Measurements from ENCODE around the gene TXN.

Gene TXN

DNA sequence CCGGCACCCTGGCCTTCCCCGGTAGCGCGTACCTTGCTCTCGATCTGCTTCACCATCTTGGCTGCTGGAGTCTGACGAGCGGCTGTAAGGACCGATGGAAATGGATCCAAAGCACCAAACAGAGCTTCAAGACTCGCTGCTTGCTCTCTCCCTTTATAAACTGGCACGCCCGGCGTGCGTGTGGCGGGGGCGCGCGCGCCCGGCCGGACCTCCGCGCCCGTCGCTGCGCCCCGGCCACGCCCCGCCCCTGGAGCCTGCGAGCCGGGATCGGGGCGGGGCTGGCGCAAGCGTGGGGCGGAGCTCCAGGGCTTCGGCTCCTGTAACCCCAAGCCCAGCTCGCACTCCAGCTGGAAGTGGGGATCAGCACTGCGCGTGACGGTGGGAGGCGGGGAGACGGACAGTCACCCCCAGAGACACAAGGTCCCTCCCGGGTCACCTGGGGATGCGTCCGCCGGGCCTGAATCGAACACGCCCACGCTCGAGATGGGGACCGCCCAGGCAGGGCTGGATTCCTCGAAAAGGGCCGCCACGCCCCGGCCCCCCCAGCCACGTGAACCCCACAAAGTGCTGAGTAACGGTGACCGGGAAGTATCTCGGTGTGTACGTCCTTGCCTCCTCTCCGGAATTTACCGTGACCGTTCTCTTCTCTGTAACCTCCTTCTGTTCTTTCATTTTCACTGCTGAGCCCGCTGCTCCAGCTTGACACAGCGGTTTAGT lies at the start of gene TXN:
TXN (minus strand) TSS at position 128 of the 717 bp plus-strand sequence; CDS start at position 56, 72 bp downstream.
- in situ Hi-C loops (cut with HindIII; ENCODE audit: low pct_unique_long_range_greater_than_20kb, low sequenced_read_pairs) = no loop called here
- peak; percentile 77 to 95 for DNase-seq (ENCODE audit: low read depth in 1 of 2, low spot score in 1 of 2)
- no peak for TF ChIP-seq JUND (IDR thresholded peaks at IDR 0.05; ENCODE audit: low read depth)

DNA sequence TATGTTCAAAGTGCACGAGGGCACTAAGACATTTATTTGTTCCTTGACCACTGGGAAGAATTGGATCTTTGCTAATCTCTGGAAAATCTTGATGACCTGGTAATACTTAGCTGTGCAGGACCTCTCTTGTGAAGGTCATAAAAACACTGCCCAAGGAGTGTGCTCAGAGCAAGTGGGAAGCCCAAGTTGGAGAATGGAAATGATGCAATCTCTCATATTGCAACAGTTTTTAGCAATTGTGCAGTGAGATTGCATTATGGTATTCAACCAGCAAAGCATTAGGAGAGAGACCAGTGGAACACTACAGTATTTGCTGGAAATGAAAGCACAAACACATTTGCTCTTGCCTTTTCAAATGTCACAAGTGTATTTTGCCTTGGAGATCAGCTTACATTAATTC lies 46.8 kb upstream of the TXN start:
- in situ Hi-C loops (cut with HindIII; ENCODE audit: low pct_unique_long_range_greater_than_20kb, low sequenced_read_pairs) = no loop called here
- no peak for DNase-seq (ENCODE audit: low read depth in 1 of 2, low spot score in 1 of 2)
- TF ChIP-seq JUND (IDR thresholded peaks at IDR 0.05; ENCODE audit: low read depth) = no peak

DNA sequence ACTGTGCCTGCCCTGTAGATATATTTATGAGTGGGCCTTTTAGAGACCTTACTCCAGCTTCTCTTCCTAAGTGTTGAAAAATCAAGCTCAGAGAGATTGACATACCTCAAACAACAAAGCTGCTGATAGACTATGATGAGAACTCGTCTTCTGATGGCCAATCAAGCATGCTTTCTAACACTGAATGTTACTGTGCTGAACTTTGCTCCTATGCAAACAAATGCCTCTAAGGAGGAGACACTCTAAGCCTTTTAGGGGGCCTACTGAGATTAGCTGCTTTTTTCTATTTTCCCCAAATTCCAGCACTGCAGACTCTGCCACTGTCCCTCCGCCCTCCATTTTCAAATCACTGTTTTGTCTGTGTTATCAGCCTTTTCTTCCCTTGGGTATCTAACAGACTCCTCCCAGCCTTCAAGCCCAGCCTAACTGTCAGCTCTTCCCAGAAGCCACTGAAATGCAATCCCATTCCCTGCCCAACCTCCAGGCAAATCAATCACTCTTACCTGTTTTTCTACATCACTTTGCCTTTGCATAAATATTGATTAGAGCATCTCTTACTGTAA lies 41.8 kb upstream of the TXN start:
- in situ Hi-C loops (cut with HindIII; ENCODE audit: low pct_unique_long_range_greater_than_20kb, low sequenced_read_pairs) = no loop called here
- TF ChIP-seq JUND (IDR thresholded peaks at IDR 0.05; ENCODE audit: low read depth) = no peak
- no peak for DNase-seq (ENCODE audit: low read depth in 1 of 2, low spot score in 1 of 2)

DNA sequence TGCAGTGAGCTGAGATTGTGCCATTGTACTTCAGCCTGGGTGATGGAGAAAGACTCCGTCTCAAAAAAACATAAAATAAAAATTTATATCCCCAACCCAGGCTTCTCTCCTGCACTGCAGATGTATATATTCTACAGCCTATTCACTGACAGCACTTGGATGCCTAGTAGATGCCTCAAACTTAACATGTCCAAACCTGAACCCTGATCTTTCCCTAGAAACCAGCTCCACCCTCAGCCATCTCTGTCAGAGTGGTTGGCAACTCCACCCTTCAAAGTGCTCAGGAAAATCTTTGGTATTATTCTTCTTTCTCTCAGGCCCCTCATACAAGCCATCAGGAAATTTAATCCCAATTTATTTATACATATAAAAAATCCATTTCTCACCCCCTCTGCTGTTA lies 36.9 kb upstream of the TXN start:
- TF ChIP-seq JUND (IDR thresholded peaks at IDR 0.05; ENCODE audit: low read depth) = no peak
- no peak for DNase-seq (ENCODE audit: low read depth in 1 of 2, low spot score in 1 of 2)
- in situ Hi-C loops (cut with HindIII; ENCODE audit: low pct_unique_long_range_greater_than_20kb, low sequenced_read_pairs) = no loop called here

DNA sequence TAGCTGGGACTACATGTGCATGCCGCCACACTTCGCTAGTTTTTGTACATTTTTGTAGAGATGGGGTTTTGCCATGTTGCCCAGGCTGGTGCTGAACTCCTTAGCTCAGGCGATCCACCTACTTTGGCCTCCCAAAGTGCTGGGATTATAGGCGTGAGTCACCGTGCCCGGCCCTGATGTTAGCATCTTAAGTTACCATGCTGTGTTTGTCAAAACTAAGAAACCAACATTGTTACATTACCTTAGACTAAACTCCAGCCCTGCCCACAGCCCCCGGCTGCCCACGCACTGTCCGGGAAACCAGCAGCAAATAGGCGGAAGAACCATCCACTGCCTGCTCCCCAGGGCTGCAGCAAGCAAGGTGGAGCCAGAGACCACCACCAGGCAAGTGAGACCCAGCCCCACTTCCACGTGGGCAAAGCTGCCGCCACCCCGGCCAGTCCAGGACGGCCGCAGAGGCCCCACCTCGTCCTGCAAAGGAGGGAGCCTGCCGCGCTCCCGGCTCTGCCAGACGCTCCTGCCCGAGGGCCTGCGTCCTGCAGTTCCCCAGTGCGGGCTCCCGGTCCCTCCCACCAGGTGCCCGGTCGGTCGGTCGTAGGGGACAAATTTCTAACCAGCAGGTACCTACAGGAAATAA lies 35.7 kb upstream of the TXN start:
- in situ Hi-C loops (cut with HindIII; ENCODE audit: low pct_unique_long_range_greater_than_20kb, low sequenced_read_pairs) = no loop called here
- DNase-seq (ENCODE audit: low read depth in 1 of 2, low spot score in 1 of 2) = no peak
- no peak for TF ChIP-seq JUND (IDR thresholded peaks at IDR 0.05; ENCODE audit: low read depth)

DNA sequence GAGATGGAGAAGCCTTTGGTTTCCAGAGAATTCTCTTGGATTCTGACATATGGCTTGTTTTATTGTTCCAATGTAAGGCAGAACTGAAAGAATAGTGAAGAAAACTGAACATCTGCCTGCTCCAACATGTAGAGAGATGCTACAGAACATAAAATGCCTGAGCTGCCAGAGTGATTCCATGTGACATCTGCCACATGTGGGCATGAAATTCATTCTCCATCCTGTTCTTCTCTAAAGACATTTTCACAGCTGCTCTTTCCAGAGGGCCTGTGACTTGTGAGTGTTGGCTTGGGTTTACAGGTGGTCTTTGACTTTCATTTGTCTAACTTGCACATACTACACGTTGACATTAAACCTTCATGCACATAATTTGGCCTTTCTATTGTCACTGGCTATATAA lies 33.7 kb upstream of the TXN start:
- DNase-seq (ENCODE audit: low read depth in 1 of 2, low spot score in 1 of 2) = no peak
- in situ Hi-C loops (cut with HindIII; ENCODE audit: low pct_unique_long_range_greater_than_20kb, low sequenced_read_pairs) = no loop called here
- no peak for TF ChIP-seq JUND (IDR thresholded peaks at IDR 0.05; ENCODE audit: low read depth)

DNA sequence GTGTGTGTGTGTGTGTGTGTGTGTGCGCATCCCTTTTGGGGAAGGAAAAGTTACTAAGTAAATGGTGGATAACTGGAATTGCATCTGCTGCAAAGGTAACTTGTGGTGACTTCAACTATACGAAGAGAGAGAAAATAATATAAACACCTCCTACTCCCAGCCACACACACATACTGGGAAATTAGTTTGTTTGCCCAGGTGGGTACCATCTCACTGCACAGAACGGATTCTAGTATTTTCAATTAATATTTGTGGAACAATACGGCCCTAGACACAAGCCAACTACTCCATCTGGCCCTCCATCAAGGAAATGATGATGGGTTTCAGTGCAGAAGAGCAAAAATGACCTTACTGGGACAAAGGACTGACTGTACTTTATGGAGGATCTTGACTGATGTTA lies 32.2 kb upstream of the TXN start:
- no peak for TF ChIP-seq JUND (IDR thresholded peaks at IDR 0.05; ENCODE audit: low read depth)
- in situ Hi-C loops (cut with HindIII; ENCODE audit: low pct_unique_long_range_greater_than_20kb, low sequenced_read_pairs) = no loop called here
- DNase-seq (ENCODE audit: low read depth in 1 of 2, low spot score in 1 of 2) = no peak

DNA sequence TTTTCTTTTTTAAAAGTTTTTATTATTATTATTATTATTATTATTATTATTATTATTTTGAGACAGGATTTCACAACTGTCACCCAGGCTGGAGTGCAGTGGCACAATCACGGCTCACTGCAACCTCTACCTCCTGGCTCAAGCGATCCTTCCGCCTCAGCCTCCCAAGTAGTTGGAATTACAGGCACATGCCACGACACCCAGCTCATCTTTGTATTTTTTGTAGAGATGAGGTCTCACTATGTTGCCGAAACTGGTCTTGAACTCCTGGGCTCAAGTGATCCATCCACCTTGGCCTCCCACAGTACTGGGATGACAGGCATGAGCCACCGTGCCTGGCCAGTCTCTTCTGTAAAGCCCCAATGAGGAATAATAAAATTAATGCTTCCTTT lies 31.0 kb upstream of the TXN start:
- no peak for TF ChIP-seq JUND (IDR thresholded peaks at IDR 0.05; ENCODE audit: low read depth)
- in situ Hi-C loops (cut with HindIII; ENCODE audit: low pct_unique_long_range_greater_than_20kb, low sequenced_read_pairs) = no loop called here

DNA sequence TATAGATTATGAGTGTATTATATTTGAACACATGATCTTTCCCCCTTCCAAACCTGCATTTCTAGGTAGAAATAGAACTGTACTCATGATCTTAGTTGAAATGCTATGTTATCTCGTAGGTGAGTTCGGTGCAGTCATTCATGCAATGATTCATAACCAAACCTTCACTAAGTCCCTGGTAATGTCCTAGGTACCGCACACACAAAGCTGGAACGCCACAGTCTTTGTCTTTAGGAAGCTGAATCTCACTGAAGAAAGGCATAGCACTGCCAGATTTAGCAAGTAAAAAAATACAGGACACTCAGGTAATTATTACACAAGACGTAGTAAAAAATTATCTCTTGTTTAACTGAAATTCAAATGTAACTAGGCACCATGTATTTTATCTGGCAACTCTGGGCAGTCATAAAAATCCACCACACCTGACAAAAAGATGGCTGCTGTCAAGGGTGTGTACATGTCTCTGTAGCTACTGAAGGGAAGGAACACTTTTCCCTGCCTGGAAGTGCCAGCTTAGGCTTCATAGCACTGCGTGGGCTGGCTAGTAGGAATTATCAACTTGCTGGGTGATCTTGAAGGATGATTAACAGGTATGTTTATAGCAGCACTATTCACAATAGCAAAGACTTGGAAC lies 28.0 kb upstream of the TXN start:
- DNase-seq (ENCODE audit: low read depth in 1 of 2, low spot score in 1 of 2) = no peak
- no peak for TF ChIP-seq JUND (IDR thresholded peaks at IDR 0.05; ENCODE audit: low read depth)
- in situ Hi-C loops (cut with HindIII; ENCODE audit: low pct_unique_long_range_greater_than_20kb, low sequenced_read_pairs) = no loop called here

More for the DNA sequence above, 31.0 kb upstream of the TXN start:
- no peak for DNase-seq (ENCODE audit: low read depth in 1 of 2, low spot score in 1 of 2)

DNA sequence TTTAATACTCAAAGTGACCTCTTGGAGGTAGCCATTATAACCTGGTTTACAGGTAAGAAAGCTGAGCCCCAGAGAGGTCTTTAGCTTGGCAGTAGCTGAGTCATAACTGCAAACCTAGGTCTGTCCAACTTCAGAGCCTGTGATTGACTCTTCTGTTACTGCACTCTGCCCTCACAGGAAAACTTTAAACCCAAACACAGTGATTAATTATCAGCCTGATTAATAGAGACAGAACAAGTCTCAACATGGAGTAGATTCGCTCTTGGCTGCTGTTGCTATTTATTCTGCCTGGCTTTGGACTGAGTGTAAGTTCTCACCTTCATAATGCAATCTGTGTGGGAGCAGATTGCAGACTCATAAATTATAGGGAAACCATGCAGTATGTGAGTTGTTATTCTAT lies 27.4 kb upstream of the TXN start:
- DNase-seq (ENCODE audit: low read depth in 1 of 2, low spot score in 1 of 2) = no peak
- no peak for TF ChIP-seq JUND (IDR thresholded peaks at IDR 0.05; ENCODE audit: low read depth)
- in situ Hi-C loops (cut with HindIII; ENCODE audit: low pct_unique_long_range_greater_than_20kb, low sequenced_read_pairs) = no loop called here

DNA sequence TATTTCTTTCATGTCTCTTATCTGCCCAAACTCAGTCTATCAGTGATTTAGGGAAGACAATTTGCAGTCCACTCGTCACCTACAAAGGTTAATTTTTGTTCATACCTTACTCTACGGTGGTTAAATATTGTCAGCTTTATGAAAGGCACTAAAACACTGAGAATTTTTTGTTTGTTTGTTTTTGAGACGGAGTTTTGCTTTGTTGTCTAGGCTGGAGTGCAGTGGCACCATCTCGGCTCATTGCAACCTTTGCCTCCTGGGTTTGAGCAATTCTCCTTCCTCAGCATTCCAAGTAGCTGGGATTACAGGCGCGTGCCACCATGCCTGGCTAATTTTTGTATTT lies 26.4 kb upstream of the TXN start:
- DNase-seq (ENCODE audit: low read depth in 1 of 2, low spot score in 1 of 2) = no peak
- TF ChIP-seq JUND (IDR thresholded peaks at IDR 0.05; ENCODE audit: low read depth) = no peak
- in situ Hi-C loops (cut with HindIII; ENCODE audit: low pct_unique_long_range_greater_than_20kb, low sequenced_read_pairs) = no loop called here

DNA sequence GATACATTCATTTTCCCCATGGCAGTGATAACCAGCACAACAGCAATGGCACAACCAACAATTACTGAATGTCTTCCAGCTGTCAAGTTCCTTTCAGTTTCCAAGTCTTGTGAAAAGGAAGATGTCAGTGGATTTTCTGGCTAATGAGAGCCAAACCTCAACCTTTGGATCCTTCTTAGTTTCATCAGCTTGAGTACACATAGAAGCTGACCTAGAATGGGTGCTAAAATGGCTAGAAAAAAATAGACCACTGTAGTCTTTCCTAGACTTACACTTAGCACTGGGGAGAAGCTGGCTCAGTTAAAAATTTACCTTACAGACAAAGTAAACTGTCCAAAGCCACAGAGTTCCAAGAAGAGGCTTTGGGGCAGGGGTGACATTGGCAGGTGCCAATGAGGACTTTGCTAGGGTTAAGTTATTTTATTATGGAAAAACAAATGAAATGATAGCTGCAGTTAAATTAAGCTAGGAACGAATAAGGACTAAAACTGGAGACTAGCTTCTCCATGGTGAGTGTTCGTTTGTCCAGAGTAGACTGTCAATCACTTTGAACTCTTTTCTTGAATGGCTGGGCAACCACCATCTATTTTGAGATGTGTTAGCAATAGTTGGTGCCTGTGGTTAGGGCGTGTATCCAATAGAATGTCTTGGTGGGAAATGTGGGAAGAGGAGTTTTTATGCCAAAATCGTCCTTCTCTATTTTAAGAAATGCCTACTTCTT lies 25.9 kb upstream of the TXN start:
- no peak for DNase-seq (ENCODE audit: low read depth in 1 of 2, low spot score in 1 of 2)
- in situ Hi-C loops (cut with HindIII; ENCODE audit: low pct_unique_long_range_greater_than_20kb, low sequenced_read_pairs) = no loop called here
- no peak for TF ChIP-seq JUND (IDR thresholded peaks at IDR 0.05; ENCODE audit: low read depth)

All from T47D (cell line).